ACC112 (cell line): ENCODE data around the gene GEMIN7.

Experiments
- H2AFZ ChIP-seq: fragments of 200-600 bp; sonication (generic); one replicate; pipeline ENCODE4 v1.6.0; 2017; ENCODE audit warnings: antibody characterized with exemption, low read length; ENCODE audit not compliant: unreplicated experiment
- H3K27ac ChIP-seq: fragments of 200-600 bp; sonication (generic); 2 replicates; pipeline ENCODE4 v1.5.1; 2014; ENCODE audit warnings: low read depth, mild to moderate bottlenecking, antibody characterized with exemption, low read length, moderate library complexity
- H3K27me3 ChIP-seq: fragments of 200-600 bp; sonication (generic); 2 replicates; pipeline ENCODE4 v1.6.1; 2014; ENCODE audit warnings: mild to moderate bottlenecking, antibody characterized with exemption, low read length, moderate library complexity, mixed read lengths; ENCODE audit not compliant: insufficient read depth
- H3K36me3 ChIP-seq: fragments of 200-600 bp; sonication (generic); 2 replicates; pipeline ENCODE4 v1.6.1; 2016; ENCODE audit warnings: mild to moderate bottlenecking, antibody characterized with exemption, low read length, moderate library complexity, mixed read lengths; ENCODE audit not compliant: insufficient read depth
- H3K4me1 ChIP-seq: fragments of 200-600 bp; sonication (generic); one replicate; pipeline ENCODE4 v1.6.1; 2016; ENCODE audit warnings: low read length, mixed read lengths; ENCODE audit not compliant: insufficient read depth, unreplicated experiment, control insufficient read depth
- H3K4me3 ChIP-seq: fragments of 200-600 bp; sonication (generic); 2 replicates; pipeline ENCODE4 v1.5.1; 2014; ENCODE audit warnings: mild to moderate bottlenecking, low read depth, low read length
- H3K79me2 ChIP-seq: fragments of 200-600 bp; sonication (generic); one replicate; pipeline ENCODE4 v1.6.0; 2016; ENCODE audit warnings: low read length; ENCODE audit not compliant: control insufficient read depth, unreplicated experiment, insufficient read depth

Gene GEMIN7

DNA sequence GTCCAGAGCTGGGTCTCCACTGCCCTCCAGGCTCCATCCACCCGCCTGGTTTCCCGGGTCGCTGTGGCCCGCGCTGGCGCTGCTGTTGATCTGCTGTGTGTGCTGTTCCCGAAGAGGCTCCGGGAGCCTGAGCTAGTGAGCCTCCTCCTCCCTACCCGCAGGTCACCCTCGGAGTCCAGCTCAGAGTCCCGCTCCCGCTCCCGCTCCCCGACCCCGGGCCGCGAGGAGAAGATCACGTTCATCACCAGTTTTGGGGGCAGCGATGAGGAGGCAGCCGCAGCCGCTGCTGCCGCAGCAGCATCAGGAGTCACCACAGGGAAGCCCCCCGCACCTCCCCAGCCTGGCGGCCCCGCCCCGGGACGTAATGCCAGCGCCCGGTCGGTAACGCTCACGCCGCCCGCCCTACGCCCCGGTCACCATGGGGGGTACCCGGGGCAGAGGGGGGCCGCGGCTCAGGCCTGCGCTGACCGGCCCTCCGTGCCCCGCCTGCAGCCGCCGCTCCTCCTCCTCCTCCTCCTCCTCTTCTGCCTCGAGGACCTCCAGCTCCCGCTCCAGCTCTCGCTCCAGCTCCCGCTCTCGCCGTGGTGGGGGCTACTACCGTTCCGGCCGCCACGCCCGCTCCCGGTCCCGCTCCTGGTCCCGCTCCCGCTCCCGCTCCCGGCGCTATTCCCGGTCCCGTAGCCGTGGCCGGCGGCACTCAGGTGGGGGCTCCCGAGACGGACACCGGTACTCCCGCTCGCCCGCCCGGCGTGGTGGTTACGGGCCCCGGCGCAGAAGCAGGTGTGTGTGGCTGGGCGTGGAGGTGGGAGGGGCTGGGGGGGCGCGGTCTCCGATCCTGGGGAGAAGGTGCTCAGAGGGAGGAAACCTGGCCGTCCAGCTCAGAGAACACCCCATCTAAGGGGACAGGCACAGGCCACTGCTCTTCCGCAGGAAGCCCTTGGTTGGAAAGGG is 14.9 kb upstream of the GEMIN7 start:
- H3K36me3 ChIP-seq: no peaks in the 10 kb centered on the region; the same call in 1 of the 2 replicates
- no peak overlapping the region for H3K27ac ChIP-seq
- no peak overlapping the region for H3K4me3 ChIP-seq
- no peak overlapping the region for H2AFZ ChIP-seq
- no peaks in the 10 kb centered on the region for H3K27me3 ChIP-seq
- no peaks in the 10 kb centered on the region for H3K79me2 ChIP-seq
- peaks cover 6% of the 10 kb centered on the region for H3K4me1 ChIP-seq

- no peak overlapping the region for H3K27ac ChIP-seq
- H3K79me2 ChIP-seq: no peaks in the 10 kb centered on the region
- H3K4me3 ChIP-seq: no peak overlapping the region
- H2AFZ ChIP-seq: no peak overlapping the region
- H3K36me3 ChIP-seq: no peaks in the 10 kb centered on the region
- no peaks in the 10 kb centered on the region for H3K4me1 ChIP-seq
- H3K27me3 ChIP-seq: no peaks in the 10 kb centered on the region
These were observed 12.0 kb upstream of the GEMIN7 start for GRCh38 chr19:45066921-45067661.

DNA sequence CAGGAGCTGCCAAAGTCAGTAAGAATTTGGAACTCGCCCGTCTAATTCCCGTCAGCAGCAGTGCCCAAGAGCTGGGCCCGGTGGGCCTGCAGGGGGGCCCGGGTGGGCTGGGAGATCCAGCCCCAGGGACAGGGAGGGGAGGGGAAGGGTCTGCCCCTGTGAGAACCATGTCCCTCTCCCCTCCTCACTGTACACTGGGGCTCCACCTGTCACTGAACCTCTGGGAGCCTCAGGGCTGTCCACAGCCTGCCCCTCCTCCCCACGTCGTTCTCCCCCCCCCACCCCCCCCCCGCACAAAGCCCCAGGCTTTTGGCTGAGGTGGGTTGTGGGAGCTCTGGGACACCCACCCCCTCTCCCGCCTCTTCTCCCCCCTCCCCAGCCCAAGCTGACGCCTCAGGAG is 11.0 kb upstream of the GEMIN7 start:
- Histone ChIP-seq H2AFZ (no peak overlapping the region), H3K79me2 (no peaks in the 10 kb centered on the region), H3K36me3 (no peaks in the 10 kb centered on the region), H3K27ac (no peak overlapping the region), H3K4me3 (no peak overlapping the region), H3K27me3 (no peaks in the 10 kb centered on the region), H3K4me1 (no peaks in the 10 kb centered on the region)

DNA sequence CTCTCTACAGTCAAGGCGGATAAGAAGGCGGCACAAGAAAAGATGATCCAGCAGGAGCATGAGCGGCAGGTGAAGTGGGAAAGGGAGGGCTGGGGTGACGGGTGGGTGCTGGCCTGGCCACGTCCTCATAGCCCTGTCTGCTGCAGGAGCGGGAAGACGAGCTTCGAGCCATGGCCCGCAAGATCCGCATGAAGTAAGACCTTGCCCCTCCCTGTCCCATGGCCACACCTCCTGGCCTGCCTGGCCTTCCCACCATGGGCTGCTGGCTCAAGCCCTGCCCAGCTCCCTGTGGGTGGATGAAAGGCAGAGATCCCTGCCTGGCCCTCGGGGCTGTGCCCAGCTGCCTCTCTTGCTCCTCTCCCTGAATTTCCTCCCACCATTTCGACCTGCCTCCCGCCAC is 10.0 kb upstream of the GEMIN7 start:
- no peak overlapping the region for H3K4me3 ChIP-seq
- no peak overlapping the region for H3K27ac ChIP-seq
- H2AFZ ChIP-seq: no peak overlapping the region
- no peaks in the 10 kb centered on the region for H3K79me2 ChIP-seq
- H3K36me3 ChIP-seq: no peaks in the 10 kb centered on the region
- H3K27me3 ChIP-seq: no peaks in the 10 kb centered on the region
- H3K4me1 ChIP-seq: no peaks in the 10 kb centered on the region

GRCh38 chr19:45070214-45070613 is 8.8 kb upstream of the GEMIN7 start:
- Histone ChIP-seq H2AFZ (no peak overlapping the region), H3K4me1 (no peaks in the 10 kb centered on the region), H3K4me3 (no peak overlapping the region), H3K27me3 (no peaks in the 10 kb centered on the region), H3K36me3 (no peaks in the 10 kb centered on the region), H3K79me2 (no peaks in the 10 kb centered on the region), H3K27ac (no peak overlapping the region)

- Histone ChIP-seq H3K4me1 (no peaks in the 10 kb centered on the region), H3K27ac (no peak overlapping the region), H2AFZ (no peak overlapping the region), H3K27me3 (no peaks in the 10 kb centered on the region), H3K4me3 (no peak overlapping the region), H3K36me3 (no peaks in the 10 kb centered on the region), H3K79me2 (no peaks in the 10 kb centered on the region)
These were observed 8.1 kb upstream of the GEMIN7 start for GRCh38 chr19:45070861-45071544.

GRCh38 chr19:45071545-45071938 is 7.5 kb upstream of the GEMIN7 start:
- Histone ChIP-seq H3K4me1 (peaks cover under 1% of the 10 kb centered on the region), H3K27me3 (no peaks in the 10 kb centered on the region), H3K36me3 (no peaks in the 10 kb centered on the region), H3K79me2 (no peaks in the 10 kb centered on the region), H3K27ac (no peak overlapping the region), H3K4me3 (no peak overlapping the region), H2AFZ (no peak overlapping the region)

DNA sequence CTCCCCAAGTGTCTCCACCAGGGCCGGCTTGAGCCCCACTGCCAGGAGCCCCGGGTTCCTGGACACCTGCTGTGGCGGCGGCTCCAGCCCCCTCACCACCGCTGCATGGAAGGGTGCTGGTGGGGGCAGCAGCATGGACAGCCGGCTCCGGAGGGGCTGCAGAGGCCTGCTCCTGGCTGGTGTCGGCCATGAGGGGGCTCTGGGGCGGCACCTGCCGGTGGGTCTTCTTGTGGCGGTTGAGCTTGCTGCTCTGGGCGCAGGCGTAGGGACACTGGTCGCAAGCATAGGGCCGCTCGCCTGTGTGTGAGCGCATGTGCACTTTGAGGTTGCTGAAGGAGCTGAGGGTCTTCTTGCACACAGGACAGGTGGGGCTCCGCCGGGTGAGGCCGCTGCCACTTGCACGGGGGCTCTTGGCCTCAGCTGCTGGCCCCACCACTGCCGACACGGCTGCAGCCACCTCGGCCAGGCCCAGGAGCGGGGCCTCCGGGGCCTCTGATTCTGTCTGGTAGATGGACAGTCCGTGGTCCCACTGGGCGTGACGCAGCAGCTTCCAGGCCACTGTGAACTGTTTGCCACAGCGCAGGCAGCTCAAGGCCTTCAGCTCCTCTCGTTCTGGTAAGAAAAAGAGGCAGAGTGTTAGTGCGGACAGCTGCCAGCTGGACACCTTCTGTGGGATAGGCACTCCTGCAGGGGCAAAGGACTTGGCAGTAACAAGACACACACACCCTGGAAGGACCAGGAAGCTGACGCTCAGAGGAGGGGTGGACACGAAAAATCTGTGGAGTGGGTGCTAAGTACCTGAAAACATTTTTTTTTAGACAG is 6.9 kb upstream of the GEMIN7 start:
- Histone ChIP-seq H3K27ac (no peak overlapping the region), H3K27me3 (no peaks in the 10 kb centered on the region), H3K4me1 (peaks cover 5% of the 10 kb centered on the region), H3K36me3 (no peaks in the 10 kb centered on the region), H3K4me3 (no peak overlapping the region), H2AFZ (no peak overlapping the region), H3K79me2 (no peaks in the 10 kb centered on the region)

- Histone ChIP-seq H3K4me3 (peak overlapping the region; percentile 33), H3K27ac (no peak overlapping the region), H2AFZ (no peak overlapping the region), H3K27me3 (no peaks in the 10 kb centered on the region), H3K79me2 (peaks cover 6% of the 10 kb centered on the region), H3K36me3 (no peaks in the 10 kb centered on the region), H3K4me1 (peaks cover 5% of the 10 kb centered on the region)
These were observed 4.2 kb upstream of the GEMIN7 start for GRCh38 chr19:45074744-45075300.
